Stimulated activated CD8-positive, alpha-beta memory T cell treated with anti-CD3 and anti-CD28 coated beads, Interleukin-15, amount 100 ng/mL, for 48 hours (primary cell): ENCODE data around the gene PLK5.
"Not testable (repeated sequence)": the region's sequence is repeated elsewhere in the genome, so short reads cannot be mapped to it uniquely, and the experiment has no call there.

Experiments
- DNase-seq, 2 donors: peaks; one replicate each; pipeline ENCODE4 v3.0.0-alpha.2; 2020; ENCODE audit warnings: low read depth in 2 of 2

PLK5 gene

GRCh38 chr19:1491114-1491848 is 32.6 kb upstream of the PLK5 start, which contains the start of gene REEP6:
TSS of gene REEP6 (plus strand) at chr19:1491181. CDS start at chr19:1491270, 89 bp downstream.
- DNase-seq: no peak

- DNase-seq: no peak
Observed at GRCh38 chr19:1491849-1492170, 32.1 kb upstream of the PLK5 start.

- no peak for DNase-seq
Observed at GRCh38 chr19:1492474-1493006, 31.3 kb upstream of the PLK5 start.

GRCh38 chr19:1494115-1494815 is 29.6 kb upstream of the PLK5 start:
- DNase-seq: no peak

GRCh38 chr19:1495051-1495798 is 28.7 kb upstream of the PLK5 start:
- DNase-seq: no peak

GRCh38 chr19:1495799-1496713 is 27.8 kb upstream of the PLK5 start:
- DNase-seq: no peak

- DNase-seq: no peak
Observed at GRCh38 chr19:1496714-1497577, 26.9 kb upstream of the PLK5 start.

- DNase-seq: no peak
Observed at GRCh38 chr19:1497578-1498235, 26.2 kb upstream of the PLK5 start.

- DNase-seq: not testable (repeated sequence)
Observed at GRCh38 chr19:1499231-1499630, 24.6 kb upstream of the PLK5 start.

GRCh38 chr19:1501200-1501595 is 22.7 kb upstream of the PLK5 start:
- no peak for DNase-seq

- DNase-seq: no peak
Observed at GRCh38 chr19:1502433-1503088, 21.3 kb upstream of the PLK5 start.

- DNase-seq: peak; percentile 55 to 69
Observed at GRCh38 chr19:1503089-1503924, 20.6 kb upstream of the PLK5 start.

- no peak for DNase-seq
Observed at GRCh38 chr19:1503925-1504773, 19.7 kb upstream of the PLK5 start.

- no peak for DNase-seq
Observed at GRCh38 chr19:1505012-1505411, 18.9 kb upstream of the PLK5 start.

GRCh38 chr19:1505991-1506881 is 17.6 kb upstream of the PLK5 start:
- no peak for DNase-seq

GRCh38 chr19:1507192-1507660 is 16.7 kb upstream of the PLK5 start:
- DNase-seq: no peak
